ENCODE results near the gene NANOS1.

NANOS1 gene

GRCh38 chr10:119029613-119030420, at the start of gene NANOS1:
Gene NANOS1 (plus strand): TSS chr10:119029714. CDS start chr10:119029802, 88 bp downstream.
- peak; percentile 32 for DNase-seq

- DNase-seq: no peak
Measured at GRCh38 chr10:118980135-118980865, 49.2 kb upstream of the NANOS1 start.

- DNase-seq: no peak
Measured at GRCh38 chr10:118980870-118981269, 48.6 kb upstream of the NANOS1 start.

GRCh38 chr10:118981946-118982345, 47.6 kb upstream of the NANOS1 start:
- DNase-seq: no peak

GRCh38 chr10:118982366-118982765, 47.1 kb upstream of the NANOS1 start:
- no peak for DNase-seq

- no peak for DNase-seq
Measured at GRCh38 chr10:118983263-118983662, 46.3 kb upstream of the NANOS1 start.

GRCh38 chr10:118985576-118985975, 43.9 kb upstream of the NANOS1 start:
- DNase-seq: no peak

GRCh38 chr10:118986815-118987790, 42.4 kb upstream of the NANOS1 start:
- DNase-seq: no peak

- DNase-seq: no peak
Measured at GRCh38 chr10:118990326-118990725, 39.2 kb upstream of the NANOS1 start.

GRCh38 chr10:118992496-118992895, 37.0 kb upstream of the NANOS1 start:
- no peak for DNase-seq

GRCh38 chr10:118993214-118993613, 36.3 kb upstream of the NANOS1 start:
- no peak for DNase-seq

- no peak for DNase-seq
Measured at GRCh38 chr10:118994321-118994720, 35.2 kb upstream of the NANOS1 start.

GRCh38 chr10:118995739-118996138, 33.8 kb upstream of the NANOS1 start:
- no peak for DNase-seq

GRCh38 chr10:118997379-118997778, 32.1 kb upstream of the NANOS1 start:
- no peak for DNase-seq

- no peak for DNase-seq
Measured at GRCh38 chr10:118998183-118998582, 31.3 kb upstream of the NANOS1 start.

- no peak for DNase-seq
Measured at GRCh38 chr10:119001717-119002500, 27.6 kb upstream of the NANOS1 start.

- no peak for DNase-seq
Measured at GRCh38 chr10:119003572-119004289, 25.8 kb upstream of the NANOS1 start.

GRCh38 chr10:119005362-119006043, 24.0 kb upstream of the NANOS1 start:
- DNase-seq: no peak

GRCh38 chr10:119006451-119007210, 22.9 kb upstream of the NANOS1 start:
- no peak for DNase-seq

- no peak for DNase-seq
Measured at GRCh38 chr10:119007211-119007574, 22.3 kb upstream of the NANOS1 start.

All from stimulated activated CD4-positive, alpha-beta T cell treated with anti-CD3 and anti-CD28 coated beads, Interleukin-4, amount 100 ng/mL, for 1 hour (primary cell).